Breast epithelium (tissue), 4 donors: ENCODE data around the gene HTN1. TPM values are rescaled to one million over a fixed set of nuclear protein-coding genes. Genes with fewer than 3 reads are reported as not detected.

Experiments
- DNase-seq, 2 donors: peaks; one replicate each; pipeline ENCODE4 v3.0.0-alpha.2; 2019; ENCODE audit warnings: low spot score in 2 of 2
- H3K27ac ChIP-seq, 2 donors: fragments of 200-600 bp; sonication (generic) in 1 of 2; one replicate each; pipeline ENCODE4 v1.5.1; 2016 to 2019; ENCODE audit warnings: mild to moderate bottlenecking in 1 of 2
- H3K27me3 ChIP-seq, 2 donors: fragments of 200-600 bp; sonication (generic) in 1 of 2; one replicate each; pipeline versions ENCODE4 v1.5.1 to v1.6.0; 2017 to 2019; ENCODE audit warnings: control low read depth in 1 of 2, mild to moderate bottlenecking in 1 of 2
- H3K36me3 ChIP-seq: fragments of 200-600 bp; one replicate; pipeline ENCODE4 v1.5.1; 2019
- H3K4me1 ChIP-seq, 2 donors: fragments of 200-600 bp; sonication (generic); one replicate each; pipeline ENCODE4 v1.5.1; 2016 to 2019; ENCODE audit warnings: control low read depth in 1 of 2
- H3K4me3 ChIP-seq, 3 donors: fragments of 200-600 bp; sonication (generic); 1 replicate in 2 of 3; 2 replicates in 1 of 3; pipeline ENCODE4 v1.5.1; 2016 to 2019; ENCODE audit warnings: mild to moderate bottlenecking in 3 of 3, moderate library complexity in 2 of 3
- H3K9me3 ChIP-seq, 2 donors: fragments of 200-600 bp; sonication (generic) in 1 of 2; one replicate each; pipeline ENCODE4 v1.5.1; 2016 to 2019; ENCODE audit warnings: control low read depth in 1 of 2
- CTCF ChIP-seq, 3 donors: fragments of 450-650 bp; IDR thresholded peaks; one replicate each; pipeline ENCODE4 v1.5.1; 2016 to 2017; ENCODE audit warnings: antibody characterized with exemption in 3 of 3, mild to moderate bottlenecking in 3 of 3, moderate library complexity in 3 of 3
- POLR2A ChIP-seq: fragments of 450-650 bp; IDR thresholded peaks from one replicate; pipeline ENCODE4 v1.6.1; 2016; ENCODE audit warnings: antibody characterized with exemption, mild to moderate bottlenecking, moderate library complexity
- POLR2AphosphoS5 ChIP-seq, 3 donors: sonication (generic); formaldehyde crosslinking; IDR thresholded peaks; one replicate each; pipeline ENCODE4 v1.6.1; 2017; ENCODE audit warnings: antibody characterized with exemption in 3 of 3
- intact Hi-C: fragments of 100-400 bp; cut with DNase I; formaldehyde crosslinking; loops from one replicate; pipeline ENCODE4 v1.15.1; 2023; ENCODE audit warnings: low total_unique reads
- total RNA-seq, 3 donors: library from RNA; depleted of rRNA; stranded (reverse); fragments of >200 nt; gene quantifications; one replicate each; pipeline ENCODE4 v1.1.0, GENCODE V29; 2016

Gene HTN1
- total RNA-seq, 3 donors from 2014 or later = not detected

- Histone ChIP-seq H3K27ac (no peak overlapping the region), H3K27me3 (no peaks in the 10 kb centered on the region), H3K4me1 (no peaks in the 10 kb centered on the region), H3K36me3 (no peaks in the 10 kb centered on the region), H3K4me3 (no peak overlapping the region), H3K9me3 (no peaks in the 10 kb centered on the region)
- intact Hi-C loops = no loop called here
- DNase-seq = no peak
- no peak for TF ChIP-seq CTCF (IDR thresholded peaks at IDR 0.05)
- TF ChIP-seq POLR2AphosphoS5 (IDR thresholded peaks at IDR 0.05) = no peak
- TF ChIP-seq POLR2A = no peak
Observed at GRCh38 chr4:70062000-70062399, 11.8 kb downstream of the HTN1 start.

- Histone ChIP-seq H3K9me3 (no peaks in the 10 kb centered on the region), H3K4me1 (no peaks in the 10 kb centered on the region), H3K4me3 (no peak overlapping the region), H3K27me3 (no peaks in the 10 kb centered on the region), H3K36me3 (no peaks in the 10 kb centered on the region), H3K27ac (no peak overlapping the region)
- no peak for DNase-seq
- intact Hi-C loops = no loop called here
- TF ChIP-seq POLR2A = no peak
- no peak for TF ChIP-seq POLR2AphosphoS5 (IDR thresholded peaks at IDR 0.05)
- no peak for TF ChIP-seq CTCF (IDR thresholded peaks at IDR 0.05)
Observed at GRCh38 chr4:70080205-70080604, 30.0 kb downstream of the HTN1 start.

GRCh38 chr4:70099206-70099605 is 49.0 kb downstream of the HTN1 start:
- no peak for TF ChIP-seq POLR2A
- TF ChIP-seq POLR2AphosphoS5 (IDR thresholded peaks at IDR 0.05) = no peak
- TF ChIP-seq CTCF (IDR thresholded peaks at IDR 0.05) = no peak

More at GRCh38 chr4:70099206-70099605, 49.0 kb downstream of the HTN1 start:
- H3K9me3 ChIP-seq = no peaks in the 10 kb centered on the region
- H3K4me3 ChIP-seq = no peak overlapping the region
- no peak overlapping the region for H3K27ac ChIP-seq
- H3K4me1 ChIP-seq = no peaks in the 10 kb centered on the region
- no peaks in the 10 kb centered on the region for H3K27me3 ChIP-seq
- DNase-seq = no peak
- H3K36me3 ChIP-seq = no peaks in the 10 kb centered on the region
- intact Hi-C loops = loop anchor here (10.0 kb wide), 1 partner anchor 1986 kb away; no protein-coding TSS in a partner anchor

Other genes starting within 250 kb of the HTN1 start
- gene SULT1E1, start 190.3 kb upstream of the HTN1 start, total RNA-seq = under 1 TPM in 2 of 3 donors, not detected in 1; 0.59 to 0.66 TPM
- gene CSN1S1, start 119.4 kb upstream of the HTN1 start, total RNA-seq = 1 to 10 TPM; 1.0 to 6.7 (median 2.9) TPM
- gene CSN2, start 84.7 kb upstream of the HTN1 start, total RNA-seq = not detected
- gene STATH, start 54.5 kb upstream of the HTN1 start, total RNA-seq = not detected
- not detected for gene HTN3, start 22.0 kb upstream of the HTN1 start, total RNA-seq
- not detected for gene PRR27, start 103.8 kb downstream of the HTN1 start, total RNA-seq
- 1 to 10 TPM in 1 of 3 donors, not detected in 2; 1.2 TPM for gene ODAM, start 145.3 kb downstream of the HTN1 start, total RNA-seq
- gene FDCSP, start 175.7 kb downstream of the HTN1 start, total RNA-seq = 10 to 100 TPM in 2 of 3 donors, not detected in 1; 13.4 to 78.2 TPM
- 1 to 10 TPM in 1 of 3 donors, under 1 TPM in 1, not detected in 1; 0.66 to 4.1 TPM for gene CSN3, start 192.2 kb downstream of the HTN1 start, total RNA-seq